ENCODE results near the gene PNPLA3.

GRCh38 chr22:43941449-43941848 is 17.8 kb downstream of the PNPLA3 start:
- TF ChIP-seq CTCF (IDR thresholded peaks at IDR 0.05; ENCODE audit: low read depth, low read length, poor library complexity, severe bottlenecking) (no peak), EZH2phosphoT487 (IDR thresholded peaks at IDR 0.05; ENCODE audit: borderline replicate concordance, low read length) (no peak)
